HG03432 (cell line): ENCODE measurements around the gene ROPN1L.

Experiments used
- ATAC-seq: cut with Tn5 transposase; IDR thresholded peaks from one replicate; pipeline ENCODE4 v1.9.1; 2021; ENCODE audit warnings: mild to moderate bottlenecking, moderate library complexity; ENCODE audit not compliant: unreplicated experiment

The ROPN1L gene

GRCh38 chr5:10456583-10457420, 15.1 kb downstream of the ROPN1L start:
- no peak for ATAC-seq

GRCh38 chr5:10457682-10458574, 16.2 kb downstream of the ROPN1L start:
- no peak for ATAC-seq

- ATAC-seq, result no peak
Observed at GRCh38 chr5:10459080-10460055, 17.7 kb downstream of the ROPN1L start.

GRCh38 chr5:10460252-10460906, 18.7 kb downstream of the ROPN1L start:
- ATAC-seq, result no peak

- ATAC-seq, result no peak
Observed at GRCh38 chr5:10461041-10461440, 19.4 kb downstream of the ROPN1L start.

GRCh38 chr5:10461904-10462555, 20.4 kb downstream of the ROPN1L start:
- ATAC-seq, result no peak

- ATAC-seq, result no peak
Observed at GRCh38 chr5:10463566-10463965, 21.9 kb downstream of the ROPN1L start.

GRCh38 chr5:10464173-10464572, 22.5 kb downstream of the ROPN1L start:
- no peak for ATAC-seq

GRCh38 chr5:10465726-10466125, 24.0 kb downstream of the ROPN1L start:
- no peak for ATAC-seq

- ATAC-seq, result no peak
Observed at GRCh38 chr5:10466446-10467073, 24.9 kb downstream of the ROPN1L start.

GRCh38 chr5:10467281-10468198, 25.9 kb downstream of the ROPN1L start:
- ATAC-seq, result no peak

GRCh38 chr5:10468256-10468655, 26.6 kb downstream of the ROPN1L start:
- ATAC-seq, result no peak

- ATAC-seq, result no peak
Observed at GRCh38 chr5:10469253-10470050, 27.8 kb downstream of the ROPN1L start.

GRCh38 chr5:10470669-10471068, 29.0 kb downstream of the ROPN1L start:
- ATAC-seq, result no peak

GRCh38 chr5:10471677-10472076, 30.0 kb downstream of the ROPN1L start:
- ATAC-seq, result no peak

GRCh38 chr5:10474521-10475075, 32.9 kb downstream of the ROPN1L start:
- no peak for ATAC-seq
